Endothelial cell of umbilical vein (primary cell): ENCODE results near the gene HEXIM1. TPM values are rescaled to one million over a fixed set of nuclear protein-coding genes. Genes with fewer than 3 reads are reported as not detected.

Experiments used
- BruUV-seq: library from RNA; stranded (reverse); fragments of 400-500 nt; replicated peaks from 2 replicates; lab custom pipeline; 2021; lab: Mats Ljungman, UMichigan
- CTCF ChIA-PET: fragments of 300-600, 350-600 bp; sonication (Branson Sonifier 250); formaldehyde crosslinking; loops from one replicate; lab custom pipeline; 2021; ENCODE audit warnings: antibody characterized with exemption, inconsistent platforms; lab: Charles Lee
- POLR2A ChIA-PET: fragments of 300-600, 350-600 bp; sonication (Branson Sonifier 250); formaldehyde crosslinking; loops from one replicate; lab custom pipeline; 2021; ENCODE audit warnings: antibody characterized with exemption, inconsistent platforms; lab: Charles Lee
- DNase-seq: peaks from one replicate; pipeline ENCODE4 v3.0.0-alpha.2; 2011; ENCODE audit warnings: low read depth, low spot score
- FAIRE-seq: peaks from 2 replicates; lab custom pipeline; 2011; peaks lifted over from hg19 to GRCh38; lab: Jason Lieb, UNC
- H2AFZ ChIP-seq: 2 replicates; pipeline ENCODE4 v1.6.0; 2012; ENCODE audit warnings: low read depth, low read length, control low read depth, inconsistent platforms
- H3K27ac ChIP-seq: 2 replicates; pipeline ENCODE4 v1.5.1; 2011; ENCODE audit warnings: low read depth, mild to moderate bottlenecking, control low read depth, low read length, moderate library complexity; ENCODE audit not compliant: insufficient read depth
- H3K27me3 ChIP-seq, 2 experiments: 2 replicates each; pipeline versions ENCODE4 v1.6.0 to v1.6.1; 2011; ENCODE audit warnings: low read length in 2 of 2, mixed read lengths in 1 of 2; ENCODE audit not compliant: control insufficient read depth in 2 of 2, insufficient read depth in 2 of 2
- H3K36me3 ChIP-seq, 2 experiments: 2 replicates in 1 of 2; 3 replicates in 1 of 2; pipeline ENCODE4 v1.5.1; 2011; ENCODE audit warnings: low read length in 2 of 2, mild to moderate bottlenecking in 1 of 2, moderate library complexity in 1 of 2; ENCODE audit not compliant: control insufficient read depth in 2 of 2, insufficient read depth in 2 of 2; ENCODE audit errors: extremely low read depth in 1 of 2
- H3K4me1 ChIP-seq: 3 replicates; pipeline ENCODE4 v1.5.1; 2011; ENCODE audit warnings: mild to moderate bottlenecking, low read length; ENCODE audit not compliant: control insufficient read depth, insufficient read depth; ENCODE audit errors: extremely low read depth
- H3K4me2 ChIP-seq: 2 replicates; pipeline ENCODE4 v1.6.1; 2011; ENCODE audit warnings: low read length, control low read depth, mixed read lengths; ENCODE audit not compliant: insufficient read depth
- H3K4me3 ChIP-seq, 3 experiments: fragments of 200-600 bp in 1 of 3; sonication (generic), shearing (Covaris generic) in 1 of 3; replicated peaks in 1 of 3; 2 replicates each; pipeline ENCODE4 v1.5.1; 2011 to 2016; ENCODE audit warnings: control low read depth in 3 of 3, low read length in 3 of 3, mild to moderate bottlenecking in 2 of 3, inconsistent platforms in 1 of 3, low read depth in 1 of 3, moderate library complexity in 1 of 3; ENCODE audit not compliant: insufficient read depth in 1 of 3
- H3K79me2 ChIP-seq: 2 replicates; pipeline ENCODE4 v1.6.0; 2012; ENCODE audit warnings: low read length, inconsistent platforms; ENCODE audit not compliant: control insufficient read depth, insufficient read depth
- H3K9ac ChIP-seq: replicated peaks from 2 replicates; pipeline ENCODE3; 2011; ENCODE audit warnings: low read length, control low read depth; ENCODE audit not compliant: insufficient read depth; ENCODE audit errors: extremely low read depth
- H3K9me1 ChIP-seq: replicated peaks from 3 replicates; pipeline ENCODE4 v1.6.0; 2011; ENCODE audit warnings: mild to moderate bottlenecking, low read length; ENCODE audit not compliant: control insufficient read depth, insufficient read depth; ENCODE audit errors: extremely low read depth
- H3K9me3 ChIP-seq: replicated peaks from 2 replicates; pipeline ENCODE4 v1.5.1; 2012; ENCODE audit warnings: low read length, inconsistent platforms; ENCODE audit not compliant: control insufficient read depth, insufficient read depth
- H4K20me1 ChIP-seq: replicated peaks from 2 replicates; pipeline ENCODE3; 2011; ENCODE audit warnings: mild to moderate bottlenecking, low read length; ENCODE audit not compliant: control insufficient read depth, insufficient read depth; ENCODE audit errors: extremely low read depth
- CTCF ChIP-seq, 2 donors: IDR thresholded peaks; 1 replicate in 1 of 2; 2 replicates in 1 of 2; pipeline ENCODE4 v1.5.1; 2011; ENCODE audit warnings: low read length in 2 of 2, mild to moderate bottlenecking in 2 of 2, moderate library complexity in 2 of 2, control low read depth in 1 of 2, inconsistent platforms in 1 of 2, low read depth in 1 of 2; ENCODE audit not compliant: insufficient read depth in 1 of 2; ENCODE audit errors: extremely low read depth in 1 of 2
- EZH2 ChIP-seq: IDR thresholded peaks from 2 replicates; pipeline ENCODE4 v1.6.1; 2012; ENCODE audit warnings: borderline replicate concordance, low read depth, mild to moderate bottlenecking, moderate library complexity, low read length, inconsistent platforms; ENCODE audit not compliant: severe bottlenecking
- FOS ChIP-seq: IDR thresholded peaks from 2 replicates; pipeline ENCODE4 v1.6.1; 2011; ENCODE audit warnings: mild to moderate bottlenecking, low read length, moderate library complexity, borderline replicate concordance; ENCODE audit not compliant: insufficient read depth
- GATA2 ChIP-seq: IDR thresholded peaks from 2 replicates; pipeline ENCODE4 v1.7.0; 2011; ENCODE audit warnings: low read depth, mild to moderate bottlenecking, moderate library complexity, mixed read lengths, low read length; ENCODE audit not compliant: insufficient read length, insufficient read depth
- JUN ChIP-seq: IDR thresholded peaks from 2 replicates; pipeline ENCODE4 v1.6.1; 2011; ENCODE audit warnings: borderline replicate concordance, low read depth; ENCODE audit not compliant: insufficient read length, insufficient read depth
- MAX ChIP-seq: IDR thresholded peaks from 2 replicates; pipeline ENCODE4 v1.6.1; 2011; ENCODE audit not compliant: insufficient read depth, insufficient read length
- POLR2A ChIP-seq: IDR thresholded peaks from 2 replicates; pipeline ENCODE4 v1.6.1; 2012; ENCODE audit warnings: low read depth, mild to moderate bottlenecking, control low read depth, low read length
- POLR2AphosphoS5 ChIP-seq: IDR thresholded peaks from 2 replicates; pipeline ENCODE4 v1.6.1; 2012; ENCODE audit warnings: low read depth, mild to moderate bottlenecking, control low read depth, low read length, moderate library complexity; ENCODE audit not compliant: insufficient read depth
- dilution Hi-C: fragments of 300-500 bp; cut with MboI; formaldehyde crosslinking; loops from one replicate; pipeline ENCODE4 v1.15.0; 2019; ENCODE audit warnings: low sequenced_read_pairs; ENCODE audit not compliant: extremely low pct_ligation_motif_present
- intact Hi-C: fragments of 100-400 bp; cut with micrococcal nuclease; formaldehyde crosslinking; loops from one replicate; pipeline ENCODE4 v1.10.0; 2022
- polyA plus RNA-seq, 4 experiments: library from polyadenylated mRNA; depleted of rRNA in 3 of 4; stranded (reverse) in 3 of 4; unstranded in 1 of 4; fragments of >200 nt; gene quantifications; 2 replicates each; pipeline versions ENCODE4 v1.2.1 to v1.2.3, GENCODE V29; 2011 to 2012; ENCODE audit warnings: missing spikeins in 1 of 4
- total RNA-seq: library from RNA; stranded (reverse); gene quantifications from 2 replicates; pipeline ENCODE4 v1.2.3, GENCODE V29; 2021

The HEXIM1 gene
- total and polyA plus RNA-seq, 2 donors (not counting 3 experiments of a cell fraction or from before 2014, with no cell fraction given): 7.0 to 20.0 TPM

- Histone ChIP-seq H3K9me3 (no peaks in the 10 kb centered on the region), H3K9ac (no peak overlapping the region), H3K27ac (no peak overlapping the region), H3K79me2 (no peaks in the 10 kb centered on the region), H4K20me1 (no peaks in the 10 kb centered on the region), H3K4me2 (no peak overlapping the region), H3K4me1 (no peaks in the 10 kb centered on the region), H3K9me1 (no peaks in the 10 kb centered on the region), H2AFZ (no peak overlapping the region), H3K27me3 (no peaks in the 10 kb centered on the region), H3K4me3 (no peak overlapping the region), H3K36me3 (no peaks in the 10 kb centered on the region)
- ChIA-PET POLR2A (interaction anchor here (1.2 kb wide), 1 partner anchor 42 kb away, joined by 5 read pairs; no protein-coding TSS in a partner anchor), CTCF (interaction anchor here (1.6 to 2.0 kb wide), 2 partner anchors 38 to 55 kb away, joined by 8 to 16 read pairs; partner anchors contain the start of gene ACBD4)
- FAIRE-seq: no peak
- BruUV-seq: no TSS peak
- TF ChIP-seq FOS (no peak), CTCF (IDR thresholded peaks at IDR 0.05; ENCODE audit: extremely low read depth in 1 of 2, insufficient read depth in 1 of 2, low read depth in 1 of 2, low read length in 2 of 2) (no peak), POLR2A (no peak), MAX (no peak), EZH2 (no peak), POLR2AphosphoS5 (no peak), GATA2 (no peak), JUN (no peak)
- intact Hi-C loops: no loop called here
- no peak for DNase-seq
- dilution Hi-C loops: no loop called here
These were observed 42.4 kb downstream of the HEXIM1 start for GRCh38 chr17:45190503-45191255.
